IPS-15b (cell line): Measurements from ENCODE around the gene GNAQ.

Experiments used
- H3K27me3 ChIP-seq: one replicate; pipeline ENCODE4 v1.6.1; 2013; ENCODE audit warnings: low read length; ENCODE audit not compliant: control insufficient read depth, insufficient read depth
- H3K36me3 ChIP-seq: one replicate; pipeline ENCODE4 v1.6.1; 2013; ENCODE audit warnings: low read length; ENCODE audit not compliant: control insufficient read depth, insufficient read depth
- H3K4me1 ChIP-seq: one replicate; pipeline ENCODE4 v1.6.1; 2013; ENCODE audit warnings: mild to moderate bottlenecking, low read length; ENCODE audit not compliant: control insufficient read depth, insufficient read depth
- H3K4me3 ChIP-seq: one replicate; pipeline ENCODE4 v1.5.1; 2013; ENCODE audit warnings: low read depth, low read length
- H3K9ac ChIP-seq: one replicate; pipeline ENCODE4 v1.6.1; 2013; ENCODE audit warnings: low read depth, mild to moderate bottlenecking, low read length
- H3K9me3 ChIP-seq: one replicate; pipeline ENCODE4 v1.6.1; 2013; ENCODE audit warnings: mild to moderate bottlenecking, low read length; ENCODE audit not compliant: control insufficient read depth, insufficient read depth

Gene GNAQ

GRCh38 chr9:77667151-77667550 lies 364.5 kb downstream of the GNAQ start:
- Histone ChIP-seq H3K4me1 (no peaks in the 10 kb centered on the region), H3K9me3 (no peaks in the 10 kb centered on the region), H3K4me3 (no peak overlapping the region), H3K27me3 (no peaks in the 10 kb centered on the region), H3K9ac (no peak overlapping the region), H3K36me3 (no peaks in the 10 kb centered on the region)
